Measurements from ENCODE around the gene SYNE1.
"Not testable (repeated sequence)": the region's sequence is repeated elsewhere in the genome, so short reads cannot be mapped to it uniquely, and the experiment has no call there.

The SYNE1 gene

DNA sequence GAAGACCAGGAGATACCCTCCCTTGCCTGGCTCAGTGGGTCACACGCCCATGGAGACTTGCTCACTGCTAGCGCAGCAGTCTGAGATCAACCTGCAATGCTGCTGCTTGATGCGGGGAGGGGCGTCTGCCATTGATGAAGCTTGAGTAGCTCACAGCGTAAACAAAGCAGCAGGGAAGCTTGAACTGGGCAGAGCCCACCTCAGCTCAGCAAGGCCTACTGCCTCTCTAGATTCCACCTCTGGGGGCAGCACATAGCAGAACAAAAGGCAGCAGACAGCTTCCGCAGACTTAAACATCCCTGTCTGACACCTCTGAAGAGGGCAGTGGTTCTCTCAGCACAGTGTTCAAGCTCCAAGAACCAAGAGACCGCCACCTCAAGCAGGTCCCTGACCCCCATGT, 558.4 kb downstream of the SYNE1 start:
- Mint-ChIP-seq H3K36me3 (ENCODE audit: low read depth) (no peaks in the 10 kb centered on the region), H3K27ac (no peak overlapping the region), H3K27me3 (ENCODE audit: low read depth) (peaks cover 5% of the 10 kb centered on the region), H3K9me3 (peaks cover 45% of the 10 kb centered on the region), H3K4me3 (no peak overlapping the region), H3K4me1 (ENCODE audit: low read depth) (no peaks in the 10 kb centered on the region)

DNA sequence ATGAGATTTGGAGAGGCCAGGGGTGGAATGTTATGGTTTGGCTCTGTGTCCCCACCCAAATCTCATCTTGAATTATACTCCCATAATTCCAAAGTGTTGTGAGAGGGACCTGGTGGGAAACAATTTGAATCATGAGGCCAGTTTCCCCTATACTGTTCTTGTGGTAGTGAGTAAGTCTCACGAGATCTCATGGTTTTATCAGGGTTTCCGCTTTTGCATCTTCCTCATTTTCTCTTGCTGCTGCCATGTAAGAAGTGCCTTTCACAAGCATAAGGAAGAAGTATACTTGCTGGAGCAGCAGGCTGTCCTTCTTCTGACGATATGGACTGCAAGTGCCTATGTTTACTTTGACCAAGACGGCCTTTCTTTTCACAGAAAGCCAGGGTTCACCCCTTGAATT, 559.2 kb downstream of the SYNE1 start:
- no peak overlapping the region for H3K4me3 Mint-ChIP-seq
- H3K27me3 Mint-ChIP-seq (ENCODE audit: low read depth) = peaks cover 5% of the 10 kb centered on the region
- H3K9me3 Mint-ChIP-seq = peaks cover 45% of the 10 kb centered on the region

DNA sequence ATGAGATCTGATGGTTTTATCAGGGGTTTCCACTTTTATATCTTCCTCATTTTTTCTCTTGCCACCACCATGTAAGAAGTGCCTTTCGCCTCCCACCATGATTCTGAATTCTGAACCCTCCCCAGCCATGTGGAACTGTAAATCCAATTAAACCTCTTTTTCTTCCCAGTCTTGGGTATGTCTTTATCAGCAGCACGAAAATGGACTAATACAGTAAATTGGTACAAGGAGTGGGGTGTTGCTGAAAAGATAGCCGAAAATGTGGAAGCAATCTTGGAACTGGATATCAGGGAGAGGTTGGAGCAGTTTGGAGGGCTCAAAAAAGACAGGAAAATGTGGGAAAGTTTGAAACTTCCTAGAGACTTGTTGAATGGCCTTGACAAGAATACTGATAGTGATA, 560.9 kb downstream of the SYNE1 start:
- H3K27ac Mint-ChIP-seq; H3K4me1 Mint-ChIP-seq (ENCODE audit: low read depth); H3K27me3 Mint-ChIP-seq (ENCODE audit: low read depth); H3K36me3 Mint-ChIP-seq (ENCODE audit: low read depth); H3K4me3 Mint-ChIP-seq: not testable (repeated sequence)
- peaks cover 43% of the 10 kb centered on the region for H3K9me3 Mint-ChIP-seq

More for the DNA sequence above, 559.2 kb downstream of the SYNE1 start:
- Mint-ChIP-seq H3K36me3 (ENCODE audit: low read depth) (no peaks in the 10 kb centered on the region), H3K4me1 (ENCODE audit: low read depth) (no peaks in the 10 kb centered on the region), H3K27ac (no peak overlapping the region)

DNA sequence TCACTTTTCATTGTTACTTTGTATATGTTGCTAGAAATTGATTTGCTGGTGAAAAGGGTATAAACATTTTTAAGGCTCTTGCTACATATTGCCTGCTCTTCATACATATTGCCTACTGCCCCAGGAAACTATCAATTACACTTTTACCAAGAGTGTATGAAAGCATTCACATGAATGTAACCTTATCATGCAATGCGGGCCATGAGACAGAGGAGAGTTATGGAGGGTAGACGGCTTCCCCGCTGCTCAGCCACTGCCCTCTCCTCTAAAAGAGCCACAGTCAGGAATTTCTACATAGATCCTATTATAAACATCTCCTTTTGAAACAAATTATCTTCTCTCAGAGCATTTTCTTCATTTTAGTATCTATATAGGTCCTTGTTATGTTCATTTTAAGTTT, 565.3 kb downstream of the SYNE1 start:
- Mint-ChIP-seq H3K36me3 (ENCODE audit: low read depth) (no peaks in the 10 kb centered on the region), H3K4me3 (no peak overlapping the region), H3K27ac (no peak overlapping the region), H3K4me1 (ENCODE audit: low read depth) (no peaks in the 10 kb centered on the region), H3K27me3 (ENCODE audit: low read depth) (peaks cover 4% of the 10 kb centered on the region), H3K9me3 (peaks cover 27% of the 10 kb centered on the region)

Measured in T-helper 1 cell treated with Interleukin-12 subunit alpha and Interleukin-12 subunit beta and Interleukin-4 antibody, amounts not matched to agents 30 μg/mL and 1 μg/mL, for 36 hours (primary cell).